Measurements from ENCODE around the gene LRIG2.

DNA sequence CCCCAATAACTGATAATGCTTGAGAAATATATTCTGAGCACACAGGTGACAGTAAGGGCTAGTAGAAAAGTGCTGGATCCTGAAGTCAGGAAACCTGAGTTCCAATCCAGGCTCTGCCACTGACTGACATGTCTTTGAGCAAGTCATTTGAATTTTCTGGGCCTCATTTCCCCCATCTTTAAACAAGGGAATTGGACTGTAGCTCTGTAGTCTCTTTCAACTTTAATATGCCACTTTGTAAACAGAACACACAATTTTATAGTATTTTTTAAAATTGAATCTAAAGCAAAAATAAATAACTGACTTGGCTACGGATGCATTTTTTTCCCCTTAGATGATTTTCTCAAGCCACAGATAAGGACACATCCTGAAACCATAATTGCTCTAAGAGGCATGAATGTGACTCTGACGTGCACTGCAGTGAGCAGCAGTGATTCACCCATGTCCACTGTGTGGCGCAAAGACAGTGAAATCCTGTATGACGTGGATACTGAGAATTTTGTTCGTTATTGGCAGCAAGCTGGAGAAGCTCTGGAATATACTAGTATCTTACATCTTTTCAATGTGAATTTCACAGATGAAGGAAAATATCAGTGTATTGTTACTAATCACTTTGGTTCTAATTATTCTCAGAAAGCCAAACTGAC is 37.0 kb downstream of the LRIG2 start:
- TF ChIP-seq, protein P1, sequence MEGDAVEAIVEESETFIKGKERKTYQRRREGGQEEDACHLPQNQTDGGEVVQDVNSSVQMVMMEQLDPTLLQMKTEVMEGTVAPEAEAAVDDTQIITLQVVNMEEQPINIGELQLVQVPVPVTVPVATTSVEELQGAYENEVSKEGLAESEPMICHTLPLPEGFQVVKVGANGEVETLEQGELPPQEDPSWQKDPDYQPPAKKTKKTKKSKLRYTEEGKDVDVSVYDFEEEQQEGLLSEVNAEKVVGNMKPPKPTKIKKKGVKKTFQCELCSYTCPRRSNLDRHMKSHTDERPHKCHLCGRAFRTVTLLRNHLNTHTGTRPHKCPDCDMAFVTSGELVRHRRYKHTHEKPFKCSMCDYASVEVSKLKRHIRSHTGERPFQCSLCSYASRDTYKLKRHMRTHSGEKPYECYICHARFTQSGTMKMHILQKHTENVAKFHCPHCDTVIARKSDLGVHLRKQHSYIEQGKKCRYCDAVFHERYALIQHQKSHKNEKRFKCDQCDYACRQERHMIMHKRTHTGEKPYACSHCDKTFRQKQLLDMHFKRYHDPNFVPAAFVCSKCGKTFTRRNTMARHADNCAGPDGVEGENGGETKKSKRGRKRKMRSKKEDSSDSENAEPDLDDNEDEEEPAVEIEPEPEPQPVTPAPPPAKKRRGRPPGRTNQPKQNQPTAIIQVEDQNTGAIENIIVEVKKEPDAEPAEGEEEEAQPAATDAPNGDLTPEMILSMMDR (tag by site-specific recombination; IDR thresholded peaks at IDR 0.05): no peak
- TF ChIP-seq, protein P2, sequence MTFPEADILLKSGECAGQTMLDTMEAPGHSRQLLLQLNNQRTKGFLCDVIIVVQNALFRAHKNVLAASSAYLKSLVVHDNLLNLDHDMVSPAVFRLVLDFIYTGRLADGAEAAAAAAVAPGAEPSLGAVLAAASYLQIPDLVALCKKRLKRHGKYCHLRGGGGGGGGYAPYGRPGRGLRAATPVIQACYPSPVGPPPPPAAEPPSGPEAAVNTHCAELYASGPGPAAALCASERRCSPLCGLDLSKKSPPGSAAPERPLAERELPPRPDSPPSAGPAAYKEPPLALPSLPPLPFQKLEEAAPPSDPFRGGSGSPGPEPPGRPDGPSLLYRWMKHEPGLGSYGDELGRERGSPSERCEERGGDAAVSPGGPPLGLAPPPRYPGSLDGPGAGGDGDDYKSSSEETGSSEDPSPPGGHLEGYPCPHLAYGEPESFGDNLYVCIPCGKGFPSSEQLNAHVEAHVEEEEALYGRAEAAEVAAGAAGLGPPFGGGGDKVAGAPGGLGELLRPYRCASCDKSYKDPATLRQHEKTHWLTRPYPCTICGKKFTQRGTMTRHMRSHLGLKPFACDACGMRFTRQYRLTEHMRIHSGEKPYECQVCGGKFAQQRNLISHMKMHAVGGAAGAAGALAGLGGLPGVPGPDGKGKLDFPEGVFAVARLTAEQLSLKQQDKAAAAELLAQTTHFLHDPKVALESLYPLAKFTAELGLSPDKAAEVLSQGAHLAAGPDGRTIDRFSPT (tag by site-specific recombination; IDR thresholded peaks at IDR 0.05): no peak
- TF ChIP-seq ZNF23 (tag by site-specific recombination; IDR thresholded peaks at IDR 0.05; ENCODE audit: borderline replicate concordance): no peak

Data from HEK293 (cell line).